ENCODE measurements around the gene BDH1.

DNA sequence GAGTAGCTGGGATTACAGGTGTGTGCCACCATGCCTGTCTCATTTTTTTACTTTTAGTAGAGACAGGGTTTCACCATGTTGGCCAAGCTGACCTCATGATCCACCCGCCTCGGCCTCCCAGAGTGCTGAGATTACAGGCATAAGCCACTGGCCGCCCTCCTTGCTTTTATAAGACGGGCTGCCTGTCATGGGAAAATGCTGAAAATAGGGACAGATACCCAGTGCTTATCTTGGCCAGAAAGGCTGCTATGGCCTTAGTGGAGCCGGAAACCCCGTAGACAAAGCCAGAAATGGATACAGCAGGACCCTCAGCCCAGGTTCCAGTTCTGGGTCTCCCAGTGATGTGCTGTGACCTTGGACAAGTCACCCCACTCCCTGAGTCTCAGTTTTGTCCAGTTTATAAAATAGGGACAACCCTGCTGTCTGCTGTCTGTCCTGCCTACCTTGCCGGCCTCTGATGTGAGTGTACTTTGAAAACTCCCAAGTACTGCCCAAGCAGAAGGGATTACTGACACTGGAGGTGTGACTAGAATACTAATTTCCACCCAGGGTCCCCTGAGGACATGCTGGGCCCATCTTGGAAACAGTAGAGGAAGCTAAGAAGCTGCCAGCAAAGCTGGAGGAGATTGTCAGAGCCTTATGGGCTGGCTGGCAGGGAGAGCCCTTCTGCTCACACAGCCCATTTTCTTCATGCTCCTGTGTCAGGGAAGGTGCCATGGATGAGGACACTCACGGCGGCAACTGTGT is 59.6 kb downstream of the BDH1 start:
- TF ChIP-seq POLR2A (IDR thresholded peaks at IDR 0.05) (no peak), CTCF (IDR thresholded peaks at IDR 0.05) (no peak)

Measured in breast epithelium (tissue), 3 donors.